HG03520 (cell line): ENCODE data around the gene MTO1.
A peak's percentile ranks its signal among the peaks of the same experiment; 100 is the strongest.
"Not testable (repeated sequence)": the region's sequence is repeated elsewhere in the genome, so short reads cannot be mapped to it uniquely, and the experiment has no call there.

Experiments used
- ATAC-seq: cut with Tn5 transposase; IDR thresholded peaks from one replicate; pipeline ENCODE4 v1.9.1; 2021; ENCODE audit warnings: mild to moderate bottlenecking, moderate library complexity; ENCODE audit not compliant: unreplicated experiment

MTO1 gene, protein sequence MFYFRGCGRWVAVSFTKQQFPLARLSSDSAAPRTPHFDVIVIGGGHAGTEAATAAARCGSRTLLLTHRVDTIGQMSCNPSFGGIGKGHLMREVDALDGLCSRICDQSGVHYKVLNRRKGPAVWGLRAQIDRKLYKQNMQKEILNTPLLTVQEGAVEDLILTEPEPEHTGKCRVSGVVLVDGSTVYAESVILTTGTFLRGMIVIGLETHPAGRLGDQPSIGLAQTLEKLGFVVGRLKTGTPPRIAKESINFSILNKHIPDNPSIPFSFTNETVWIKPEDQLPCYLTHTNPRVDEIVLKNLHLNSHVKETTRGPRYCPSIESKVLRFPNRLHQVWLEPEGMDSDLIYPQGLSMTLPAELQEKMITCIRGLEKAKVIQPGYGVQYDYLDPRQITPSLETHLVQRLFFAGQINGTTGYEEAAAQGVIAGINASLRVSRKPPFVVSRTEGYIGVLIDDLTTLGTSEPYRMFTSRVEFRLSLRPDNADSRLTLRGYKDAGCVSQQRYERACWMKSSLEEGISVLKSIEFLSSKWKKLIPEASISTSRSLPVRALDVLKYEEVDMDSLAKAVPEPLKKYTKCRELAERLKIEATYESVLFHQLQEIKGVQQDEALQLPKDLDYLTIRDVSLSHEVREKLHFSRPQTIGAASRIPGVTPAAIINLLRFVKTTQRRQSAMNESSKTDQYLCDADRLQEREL

DNA sequence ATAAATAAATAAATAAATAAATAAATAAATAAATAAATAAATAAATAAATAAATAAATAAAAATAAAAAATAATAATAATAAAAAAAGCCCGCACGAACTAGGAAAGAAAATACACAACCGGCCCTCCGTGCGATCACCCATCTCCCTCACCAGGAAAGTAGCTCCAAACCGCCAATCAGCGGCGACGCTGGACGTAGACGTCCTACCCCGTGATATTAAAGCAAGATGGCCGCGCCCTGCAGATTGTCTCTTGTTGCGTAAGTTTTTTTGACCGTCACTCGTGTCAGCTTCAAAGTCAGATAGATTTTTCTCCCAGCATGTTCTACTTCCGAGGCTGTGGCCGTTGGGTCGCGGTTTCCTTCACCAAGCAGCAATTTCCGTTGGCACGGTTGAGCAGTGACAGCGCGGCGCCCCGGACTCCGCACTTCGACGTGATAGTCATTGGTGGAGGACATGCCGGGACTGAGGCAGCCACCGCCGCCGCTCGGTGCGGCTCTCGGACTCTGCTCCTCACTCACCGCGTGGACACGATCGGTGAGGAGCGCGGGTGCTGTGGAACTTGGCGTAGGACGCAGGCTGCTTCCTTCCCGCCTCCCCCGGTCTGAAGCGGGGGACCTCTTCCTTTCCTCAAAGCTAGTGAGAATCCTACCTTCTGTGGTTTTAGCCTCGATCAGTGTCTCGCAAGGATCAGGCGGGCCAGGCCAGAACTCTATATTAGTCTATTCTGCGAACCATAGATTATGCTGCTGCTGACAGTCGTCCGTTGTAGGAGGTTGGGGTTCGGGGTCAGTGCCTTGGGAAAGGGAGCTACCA, at the start of gene MTO1:
MTO1 (plus strand) TSS at position 201 of the 814 bp plus-strand sequence; CDS start at position 319, 118 bp downstream.
- peak; percentile 95 for ATAC-seq

DNA sequence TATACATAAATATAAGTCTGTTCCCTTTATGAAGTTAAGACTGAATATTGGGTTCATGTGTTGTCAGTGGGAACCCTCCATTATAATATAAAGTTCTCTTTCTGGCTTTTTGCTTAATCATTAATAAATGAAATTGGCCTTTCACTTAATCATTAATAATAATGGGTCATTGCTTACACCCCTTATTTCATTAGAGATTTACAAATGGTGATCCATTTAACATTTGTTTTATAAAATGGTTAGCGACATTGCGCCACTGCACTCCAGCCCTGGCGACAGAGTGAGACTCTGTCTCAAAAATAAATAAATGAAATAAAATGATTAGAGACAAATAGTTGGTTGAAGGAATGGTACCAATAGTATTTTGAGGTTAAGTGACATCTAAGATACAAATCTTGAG, 48.4 kb upstream of the MTO1 start:
- ATAC-seq: no peak

DNA sequence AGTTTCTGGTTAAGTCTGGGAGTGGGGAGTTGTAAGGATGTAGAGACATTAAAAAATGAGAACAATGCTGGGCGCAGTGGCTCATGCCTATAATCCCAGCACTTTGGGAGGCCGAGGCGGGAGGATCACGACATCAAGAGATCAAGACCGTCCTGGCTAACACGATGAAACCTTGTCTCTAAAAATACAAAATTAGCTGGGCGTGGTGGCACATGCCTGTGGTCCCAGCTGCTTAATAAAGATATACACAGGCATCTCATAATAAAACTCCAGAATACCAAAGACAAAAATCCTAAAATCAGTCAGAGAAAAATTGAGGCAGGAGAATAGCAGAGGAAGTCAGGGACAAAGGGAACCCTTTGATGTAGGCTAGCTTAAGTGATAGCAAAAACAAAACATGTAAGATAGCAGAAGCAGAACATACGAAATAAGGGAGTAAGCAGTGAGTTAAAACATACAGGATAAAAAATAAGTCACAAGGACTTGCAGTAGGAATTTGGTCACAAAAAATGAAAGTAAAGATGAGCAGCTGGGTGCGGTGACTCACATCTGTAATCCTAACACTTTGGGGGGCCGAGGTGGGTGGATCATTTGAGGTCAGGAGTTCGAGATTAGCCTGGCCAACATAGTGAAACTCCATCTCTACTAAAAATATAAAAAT, 43.3 kb upstream of the MTO1 start:
- ATAC-seq: no peak

DNA sequence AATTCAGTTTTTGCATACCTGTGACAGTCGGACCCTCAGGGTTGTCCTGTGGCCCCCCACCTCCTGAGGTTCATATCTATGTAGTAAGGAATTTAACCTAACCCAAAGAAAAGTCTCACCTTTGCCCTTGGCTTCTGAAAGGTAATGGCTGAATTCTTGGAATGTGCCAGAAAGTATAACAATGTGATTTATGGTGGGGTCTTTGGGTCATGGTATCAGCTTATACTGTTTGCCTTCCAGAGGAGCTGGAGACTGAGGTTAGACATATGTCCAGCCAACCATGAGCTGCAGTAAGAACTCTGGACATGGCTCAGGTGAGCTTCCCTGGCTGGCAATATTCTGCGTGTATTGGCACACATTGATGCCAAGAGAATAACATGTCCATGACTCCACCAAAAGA, 40.0 kb upstream of the MTO1 start:
- no peak for ATAC-seq

DNA sequence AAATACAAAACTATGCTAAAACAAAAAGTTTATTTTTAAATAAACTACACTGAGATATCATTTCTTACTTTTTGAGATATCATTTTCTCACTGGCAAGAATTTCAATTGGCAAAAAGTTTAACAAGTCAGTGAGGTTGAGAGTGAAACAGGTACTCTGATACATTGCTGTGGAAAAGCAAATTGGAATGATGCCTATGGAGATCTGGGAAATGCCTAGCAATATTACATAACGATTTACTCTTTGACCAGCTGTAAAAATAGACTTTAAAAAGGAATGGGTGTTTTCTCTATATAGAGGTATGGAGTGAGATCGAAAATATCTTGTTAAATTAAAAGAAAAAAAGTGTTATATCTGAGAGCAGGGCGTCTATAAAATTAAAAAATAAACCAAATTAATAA, 26.3 kb upstream of the MTO1 start:
- no peak for ATAC-seq

DNA sequence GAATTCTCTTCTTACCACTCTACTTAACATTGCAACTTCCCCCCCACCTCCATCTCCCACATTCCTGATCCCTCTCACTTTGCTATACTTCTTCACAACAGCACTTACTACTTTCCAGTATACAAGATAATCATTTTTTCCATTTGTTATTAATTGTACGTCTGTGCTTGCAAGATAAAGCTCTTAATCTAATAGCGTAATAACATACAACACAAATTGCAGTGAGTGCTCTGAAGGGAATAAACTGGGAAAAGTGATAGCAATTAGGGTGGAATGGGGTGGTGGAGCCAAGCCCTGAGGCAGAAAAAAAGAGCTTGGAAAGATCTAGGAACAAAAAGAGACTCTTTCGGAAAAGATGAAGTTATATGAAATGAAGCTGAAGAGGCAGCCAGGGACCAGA, 18.0 kb upstream of the MTO1 start:
- no peak for ATAC-seq

DNA sequence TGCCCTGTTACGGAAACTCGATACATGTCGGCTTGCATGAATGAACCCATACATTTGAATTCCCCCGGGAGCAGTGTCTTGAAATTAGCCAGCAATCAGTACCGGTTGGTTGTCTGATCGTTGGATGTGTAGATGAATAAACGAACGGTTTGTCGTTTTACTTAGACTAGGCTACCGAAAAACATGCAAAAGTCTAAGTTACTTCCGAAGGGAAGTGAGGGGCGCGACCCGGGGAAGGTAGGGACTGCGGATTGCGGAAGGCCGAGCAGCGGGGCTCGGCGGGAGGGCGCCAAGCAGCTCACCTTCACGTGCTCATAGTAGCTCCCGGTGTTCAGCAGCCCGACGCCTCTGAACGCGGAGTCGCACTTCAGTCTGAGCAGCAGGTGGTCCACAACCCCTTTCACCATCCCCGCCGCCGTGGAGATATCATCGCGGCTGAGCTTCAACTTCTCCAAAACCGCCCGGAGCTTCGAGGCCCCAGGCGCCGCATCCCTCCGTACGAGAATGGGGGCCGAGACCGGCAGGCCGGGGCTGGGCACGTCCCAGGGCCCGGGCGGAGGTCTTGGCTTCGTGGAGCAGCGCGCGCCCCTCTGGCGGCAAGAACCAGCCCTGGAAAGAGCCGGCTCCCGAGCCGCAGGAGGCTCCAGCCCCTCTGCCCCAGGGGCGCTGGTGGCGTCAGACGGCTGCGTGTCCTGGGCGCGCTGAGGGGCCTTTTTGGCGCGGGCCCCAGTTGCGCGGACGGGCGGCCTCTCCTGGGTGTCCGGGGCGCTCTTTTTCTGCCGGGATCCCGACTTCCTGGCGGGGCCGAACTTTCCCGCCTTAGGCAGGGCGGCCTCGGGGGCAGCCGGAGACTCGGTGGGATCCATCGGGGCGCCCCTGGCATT, 10.1 kb upstream of the MTO1 start:
- ATAC-seq: peak; percentile 41

DNA sequence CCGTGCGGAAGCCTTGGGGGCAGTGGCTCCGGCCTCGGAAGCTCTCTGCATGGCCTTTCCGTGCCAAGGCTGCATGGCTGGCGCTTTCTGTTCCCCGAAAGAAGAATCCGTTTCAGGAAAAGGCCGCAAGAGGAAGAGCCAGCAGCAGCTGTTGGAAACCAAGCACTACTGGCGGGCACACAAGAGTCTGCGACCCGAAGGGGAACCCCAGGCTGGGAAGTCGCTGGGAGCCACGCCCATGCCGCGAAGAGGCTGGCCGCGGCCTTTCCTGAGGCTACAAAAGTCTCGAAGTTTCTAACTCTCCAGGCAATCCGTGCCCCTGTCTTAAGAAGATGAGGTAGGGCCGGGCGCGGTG, 9.5 kb upstream of the MTO1 start, which contains the start of gene CGAS:
CGAS (minus strand) TSS at position 191 of the 355 bp plus-strand sequence; CDS start at position 75, 116 bp downstream.
- ATAC-seq: peak; percentile 68

DNA sequence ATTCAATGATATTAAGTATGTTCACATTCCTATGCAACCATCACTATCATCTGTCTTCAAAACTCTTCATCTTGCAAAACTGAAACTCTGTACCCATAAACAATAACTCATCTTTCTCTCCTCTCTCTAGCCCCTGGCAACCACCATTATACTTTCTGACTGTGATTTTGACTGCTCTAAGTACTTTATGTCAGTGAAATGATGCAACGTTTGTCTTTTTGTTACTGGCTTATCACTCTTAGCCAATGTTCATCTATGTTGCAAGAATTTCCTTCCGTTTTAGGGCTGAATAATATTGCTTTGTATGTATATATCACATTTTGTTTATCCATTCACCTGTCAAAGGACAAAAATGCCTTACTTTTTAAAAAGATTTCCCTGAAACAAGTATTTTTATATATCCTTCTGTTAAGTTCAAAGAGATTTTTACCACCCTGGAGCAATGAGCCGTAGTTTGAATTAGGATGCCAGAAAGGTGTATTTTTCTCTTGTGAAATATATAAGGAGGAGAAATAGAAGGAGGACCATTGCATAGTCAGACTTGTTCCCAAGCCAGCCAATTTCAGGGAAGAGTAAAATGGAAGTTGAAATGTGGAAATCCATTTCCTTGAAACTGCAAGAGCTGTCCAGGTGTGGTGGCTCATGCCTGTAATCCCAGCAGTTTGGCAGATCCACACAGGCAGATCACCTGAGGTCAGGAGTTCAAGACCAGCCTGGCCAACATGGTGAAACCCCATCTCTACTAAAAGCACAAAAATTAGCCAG, 5.5 kb upstream of the MTO1 start:
- no peak for ATAC-seq

DNA sequence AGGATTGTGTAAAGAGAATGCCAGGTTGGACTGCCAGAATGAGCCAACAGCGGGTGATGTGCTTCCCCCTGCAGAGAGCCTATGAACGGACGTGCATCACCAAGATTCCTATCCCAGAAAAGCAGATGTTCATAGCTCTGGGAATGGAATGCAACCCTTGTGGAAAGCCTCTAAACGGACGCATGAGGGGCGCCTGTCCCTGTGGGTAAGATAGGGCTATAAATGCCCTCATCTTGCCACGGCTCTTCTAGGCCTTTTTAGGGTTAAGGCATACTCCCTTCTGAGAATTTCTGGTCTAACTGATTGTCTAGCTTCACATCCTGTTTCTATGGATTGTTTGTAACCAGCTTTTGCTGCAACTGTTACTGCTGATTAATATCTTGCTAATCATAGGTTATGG, 2.1 kb upstream of the MTO1 start:
- ATAC-seq: not testable (repeated sequence)

DNA sequence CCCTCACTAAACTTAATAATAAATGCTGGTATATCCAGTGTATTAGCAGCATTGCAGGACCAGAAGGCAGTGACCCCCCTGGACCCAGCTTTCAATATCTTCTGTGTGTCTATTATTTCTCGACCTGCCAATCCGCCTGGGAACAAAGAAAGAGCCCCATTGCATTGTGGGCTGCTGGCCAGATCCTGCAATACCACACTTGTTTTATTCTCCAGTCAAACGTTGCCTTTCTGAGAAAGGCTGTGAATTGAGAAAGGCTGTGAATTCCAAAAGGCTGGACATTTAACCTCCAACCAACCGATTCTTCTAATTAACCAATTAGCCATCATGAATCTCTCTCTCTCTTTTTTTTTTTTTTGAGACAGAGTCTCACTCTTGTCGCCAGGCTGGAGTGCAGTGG, 1.5 kb upstream of the MTO1 start:
- no peak for ATAC-seq

DNA sequence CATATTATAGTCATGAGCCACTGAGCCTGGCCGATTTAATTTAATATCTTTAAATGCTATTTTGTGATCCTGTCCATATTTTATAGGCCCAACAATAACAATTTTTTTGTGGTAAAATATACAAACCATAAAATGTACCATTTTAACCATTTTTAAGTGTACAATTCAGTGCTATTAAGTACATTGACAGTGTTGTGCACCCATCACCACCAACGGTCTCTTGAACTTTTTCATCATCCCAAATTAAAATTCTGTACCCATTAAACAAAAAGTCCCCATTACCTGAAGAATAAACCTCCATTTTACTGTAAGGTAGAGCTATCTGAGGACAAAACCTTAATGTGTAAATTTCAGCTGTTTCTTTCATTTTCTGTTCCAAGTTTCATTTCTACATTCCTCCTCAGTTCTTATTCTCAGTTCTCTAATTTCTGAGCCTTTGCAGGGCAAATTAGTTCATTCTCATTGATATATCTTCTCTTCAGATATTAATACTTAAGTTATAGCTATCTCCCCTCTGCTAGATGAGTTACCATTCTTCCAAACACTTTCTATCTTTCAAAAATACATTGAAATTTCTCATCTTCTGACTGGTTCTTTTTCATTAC, 10.3 kb downstream of the MTO1 start:
- peak; percentile 95 for ATAC-seq

DNA sequence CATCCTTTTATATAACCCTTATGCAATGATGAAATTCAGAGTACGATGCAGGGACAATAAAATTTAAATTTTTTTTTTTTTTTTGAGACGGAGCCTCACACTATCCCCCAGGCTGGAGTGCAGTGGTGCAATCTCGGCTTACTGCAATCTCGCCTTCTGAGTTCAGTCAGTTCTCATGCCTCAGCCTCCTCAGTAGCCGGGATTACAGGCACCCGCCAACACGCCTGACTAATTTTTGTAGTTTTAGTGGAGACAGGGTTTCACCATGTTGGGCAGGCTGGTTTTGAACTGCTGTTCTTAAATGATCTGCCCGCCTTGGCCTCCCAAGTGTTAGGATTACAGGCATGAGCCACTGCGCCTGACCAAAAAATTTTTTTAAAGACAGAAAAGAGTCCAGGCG, 15.2 kb downstream of the MTO1 start:
- ATAC-seq: no peak

DNA sequence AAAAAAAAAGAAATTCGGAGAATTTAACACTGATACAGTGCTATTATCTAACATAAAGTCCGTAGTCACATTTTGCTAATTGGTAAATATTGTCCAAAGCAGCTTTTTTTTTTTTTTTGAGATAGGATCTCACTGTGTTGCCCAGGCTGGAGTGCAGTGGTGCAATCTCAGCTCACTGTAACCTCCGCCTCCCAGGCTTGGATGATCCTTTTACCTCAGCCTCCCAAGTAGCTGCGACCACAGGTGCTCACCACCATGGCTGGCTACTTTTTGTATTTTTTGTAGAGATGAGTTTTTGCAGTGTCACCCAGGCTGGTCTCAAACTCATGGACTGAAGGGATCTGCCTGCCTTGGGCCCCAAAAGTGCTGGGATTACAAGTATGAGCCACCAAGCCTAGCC, 15.9 kb downstream of the MTO1 start:
- no peak for ATAC-seq

DNA sequence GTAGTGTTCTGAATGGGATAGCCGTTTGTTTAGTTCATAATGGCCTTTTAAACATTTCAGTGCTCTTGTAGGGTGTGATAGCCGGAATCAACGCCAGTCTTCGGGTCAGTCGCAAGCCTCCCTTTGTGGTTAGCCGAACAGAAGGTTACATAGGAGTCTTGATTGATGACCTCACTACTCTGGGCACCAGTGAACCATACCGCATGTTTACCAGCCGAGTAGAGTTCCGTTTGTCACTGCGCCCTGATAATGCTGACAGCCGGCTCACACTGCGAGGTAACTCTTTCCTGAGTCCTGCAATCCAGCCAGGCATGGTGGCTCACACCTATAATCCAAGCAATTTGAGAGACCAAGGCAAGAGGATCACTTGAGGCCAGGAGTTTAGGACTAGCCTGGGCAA, 20.4 kb downstream of the MTO1 start:
- no peak for ATAC-seq

DNA sequence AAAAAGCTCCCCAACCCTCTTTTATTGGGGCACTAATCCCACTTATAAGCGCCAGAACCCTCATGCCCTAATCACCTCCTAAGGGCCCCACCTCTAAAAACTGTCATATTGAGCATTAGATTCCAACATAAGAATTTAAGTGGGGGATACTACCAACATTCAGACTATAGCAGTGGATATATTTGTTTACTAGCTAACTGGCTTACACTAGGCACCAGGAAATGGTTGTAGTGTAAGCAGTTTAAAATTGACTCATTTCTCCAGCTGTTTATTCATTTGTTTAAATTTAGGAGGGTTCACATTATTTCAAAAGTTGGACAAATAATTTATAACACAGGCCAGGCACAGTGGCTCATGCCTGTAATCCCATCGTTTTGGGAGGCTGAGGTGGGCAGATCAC, 22.9 kb downstream of the MTO1 start:
- ATAC-seq: no peak

DNA sequence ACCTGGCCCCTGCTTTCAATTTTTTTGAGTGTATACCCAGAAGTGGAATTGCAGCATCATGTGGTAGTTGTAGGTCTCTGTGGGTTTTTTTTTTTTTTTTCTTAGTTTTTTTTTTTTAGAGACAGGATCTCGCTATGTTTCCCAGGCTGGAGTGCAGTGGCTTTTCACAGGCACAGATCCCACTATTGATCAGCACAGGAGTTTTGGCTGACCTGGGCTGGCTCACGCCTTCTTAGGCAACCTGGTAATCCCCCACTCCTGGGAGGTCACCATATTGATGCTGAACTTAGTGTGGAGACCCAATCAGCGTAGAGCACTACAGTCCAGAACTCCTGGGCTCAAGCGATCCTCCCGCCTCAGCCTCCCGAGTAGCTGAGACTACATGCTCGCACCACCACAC, 25.9 kb downstream of the MTO1 start:
- no peak for ATAC-seq

DNA sequence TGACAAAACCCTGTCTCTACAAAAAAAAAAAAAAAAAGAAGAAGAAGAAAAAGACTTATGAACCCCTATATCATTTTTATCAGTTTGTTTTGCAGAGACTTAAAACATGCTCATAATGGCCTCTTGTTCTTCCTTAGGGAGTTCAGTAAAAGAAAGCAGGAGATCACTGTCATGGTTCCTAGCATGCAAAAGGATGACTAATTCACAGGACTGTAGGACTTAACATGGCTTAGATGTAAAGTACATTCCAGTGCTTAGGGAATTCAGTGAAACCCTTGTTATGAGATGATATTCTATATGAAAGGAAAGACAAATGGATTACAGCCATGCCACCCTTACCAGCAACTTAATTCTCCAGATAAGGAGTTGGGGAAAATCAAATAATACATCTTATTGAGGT, 29.8 kb downstream of the MTO1 start:
- ATAC-seq: no peak

DNA sequence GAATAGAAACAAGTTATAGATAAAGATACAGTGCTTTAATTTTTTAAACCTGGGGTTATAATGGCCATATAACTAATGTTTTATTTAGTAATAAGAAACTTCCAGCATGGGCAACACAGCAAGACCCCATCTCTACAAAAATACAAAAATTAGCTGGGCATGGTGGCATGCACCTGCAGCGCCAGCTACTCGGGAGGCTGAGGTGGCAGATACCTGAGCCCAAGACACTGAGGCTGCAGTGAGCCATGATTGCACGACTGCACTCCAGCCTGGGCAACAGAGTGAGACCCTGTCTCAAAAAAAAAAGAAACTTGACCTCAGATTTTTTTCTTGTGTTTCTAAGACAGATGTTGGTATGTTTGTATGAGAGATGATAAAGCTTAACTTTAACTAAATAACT, 36.4 kb downstream of the MTO1 start:
- no peak for ATAC-seq
